ENCODE measurements around the gene GCSAML.

DNA sequence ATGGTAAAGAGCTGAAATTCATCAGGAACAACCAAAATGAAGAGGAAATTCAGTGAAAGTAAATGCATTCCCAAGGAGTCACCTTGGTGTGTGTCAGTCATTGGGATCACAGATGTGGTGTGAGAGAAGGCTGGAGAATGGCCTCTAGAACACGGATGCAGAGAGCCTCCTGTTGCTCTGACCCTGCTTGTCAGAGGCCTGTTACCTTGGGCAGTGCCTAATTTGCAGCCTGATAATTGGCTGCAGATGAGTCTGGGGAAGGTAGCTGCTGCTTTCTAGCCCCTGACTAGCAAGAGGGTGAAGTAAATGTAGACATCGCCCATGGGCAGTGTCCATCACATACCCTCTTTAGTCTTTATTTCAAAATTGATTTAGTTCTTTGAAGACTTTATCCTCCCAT, 3.3 kb downstream of the GCSAML start:
- TF ChIP-seq FOXA1 (IDR thresholded peaks at IDR 0.05) (no peak), SP1 (IDR thresholded peaks at IDR 0.05) (no peak), ELF4 (IDR thresholded peaks at IDR 0.05) (no peak), ARNT (IDR thresholded peaks at IDR 0.05) (no peak)

All from HEK293T (cell line).